HG03520 (cell line): ENCODE data around the gene PCDH1.
"Not testable (repeated sequence)": the region's sequence is repeated elsewhere in the genome, so short reads cannot be mapped to it uniquely, and the experiment has no call there.

ENCODE experiments used
- ATAC-seq: cut with Tn5 transposase; IDR thresholded peaks from one replicate; pipeline ENCODE4 v1.9.1; 2021; ENCODE audit warnings: mild to moderate bottlenecking, moderate library complexity; ENCODE audit not compliant: unreplicated experiment

Gene PCDH1

GRCh38 chr5:141902015-141902814, 24.0 kb upstream of the PCDH1 start:
- ATAC-seq: no peak

GRCh38 chr5:141898448-141899049, 20.3 kb upstream of the PCDH1 start:
- no peak for ATAC-seq

DNA sequence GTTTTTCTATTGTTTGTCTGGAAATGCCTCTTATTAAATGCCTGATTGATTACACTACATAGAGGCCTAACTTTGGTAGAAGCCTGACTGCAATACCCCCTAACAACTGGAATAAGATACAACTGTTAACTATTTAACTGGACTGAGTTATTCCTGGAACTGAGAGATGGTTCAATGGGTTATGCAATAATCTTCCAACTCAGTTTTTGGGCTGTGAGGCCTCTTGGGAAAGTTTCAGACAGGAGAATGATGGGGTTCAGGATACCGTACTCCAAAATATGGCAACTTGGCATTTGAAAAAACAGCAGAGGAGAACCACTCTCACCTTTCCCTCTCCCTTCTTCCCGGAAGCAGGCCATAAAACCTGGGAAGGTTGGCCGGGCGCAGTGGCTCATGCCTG, 19.2 kb upstream of the PCDH1 start:
- ATAC-seq: no peak

DNA sequence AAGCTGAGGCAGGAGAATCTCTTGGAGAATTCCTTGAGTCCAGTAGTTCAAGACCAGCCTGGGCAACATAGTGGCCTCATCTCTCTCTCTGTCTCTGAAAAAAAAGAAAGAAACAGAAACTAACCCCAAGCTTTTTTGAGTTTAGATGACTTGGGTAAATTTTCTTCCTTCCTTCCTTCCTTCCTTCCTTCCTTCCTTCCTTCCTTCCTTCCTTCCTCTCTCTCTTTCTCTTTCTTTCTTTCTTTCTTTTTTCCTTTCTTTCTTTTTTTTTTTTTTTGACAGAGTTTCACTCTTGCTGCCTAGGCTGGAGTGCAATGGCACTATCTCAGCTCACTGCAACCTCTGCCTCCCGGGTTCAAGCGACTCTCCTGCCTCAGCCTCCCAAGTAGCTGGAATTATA, 12.2 kb upstream of the PCDH1 start:
- not testable (repeated sequence) for ATAC-seq

DNA sequence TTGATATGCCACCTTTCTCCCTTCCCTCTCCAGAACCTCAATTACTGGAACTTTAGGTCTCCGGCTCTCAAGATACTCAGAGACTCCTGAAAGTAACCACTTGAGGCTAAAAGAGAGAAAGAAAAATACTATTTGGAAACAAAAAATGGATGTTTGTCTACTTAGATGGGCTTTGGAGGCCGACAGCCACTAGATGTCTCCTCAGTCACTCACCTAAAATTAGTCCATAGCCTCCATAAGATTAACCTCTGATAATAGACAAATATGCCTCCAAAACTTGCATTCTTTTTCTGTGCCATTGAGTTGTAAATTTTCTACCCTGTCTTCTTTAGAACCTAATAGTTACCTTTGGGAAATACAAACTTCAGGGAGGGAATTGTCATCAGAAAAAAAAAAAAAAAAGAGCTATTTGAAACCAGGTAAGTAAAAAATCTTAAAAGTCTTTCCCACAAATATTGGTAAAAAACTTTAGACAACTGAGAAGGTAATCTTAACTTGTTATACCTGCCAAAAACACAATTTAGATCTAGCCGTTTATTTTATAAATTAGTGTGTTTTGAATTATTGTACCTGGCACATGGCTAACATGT, 11.2 kb upstream of the PCDH1 start:
- ATAC-seq: no peak

DNA sequence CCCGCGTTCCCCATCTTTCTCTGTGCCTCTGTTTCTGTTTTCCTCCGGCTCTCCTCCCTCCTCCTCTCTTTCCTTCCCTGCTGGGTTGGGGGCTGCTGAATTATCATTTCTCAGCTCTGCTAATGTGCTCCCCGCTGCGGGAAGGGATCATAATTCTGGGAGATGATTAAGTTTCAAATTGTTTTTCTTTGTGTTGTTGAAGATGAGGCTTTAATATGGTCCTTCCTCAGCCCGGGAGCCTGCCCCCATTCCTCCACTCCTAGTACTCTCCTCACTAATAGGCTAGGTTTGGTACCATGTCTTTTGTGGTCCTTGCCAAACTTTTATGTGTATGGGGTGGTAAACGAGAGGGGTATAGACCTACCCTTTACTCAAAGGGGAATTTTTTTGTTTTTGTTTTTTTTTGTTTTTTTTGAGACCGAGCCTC, 5.7 kb upstream of the PCDH1 start:
- no peak for ATAC-seq

DNA sequence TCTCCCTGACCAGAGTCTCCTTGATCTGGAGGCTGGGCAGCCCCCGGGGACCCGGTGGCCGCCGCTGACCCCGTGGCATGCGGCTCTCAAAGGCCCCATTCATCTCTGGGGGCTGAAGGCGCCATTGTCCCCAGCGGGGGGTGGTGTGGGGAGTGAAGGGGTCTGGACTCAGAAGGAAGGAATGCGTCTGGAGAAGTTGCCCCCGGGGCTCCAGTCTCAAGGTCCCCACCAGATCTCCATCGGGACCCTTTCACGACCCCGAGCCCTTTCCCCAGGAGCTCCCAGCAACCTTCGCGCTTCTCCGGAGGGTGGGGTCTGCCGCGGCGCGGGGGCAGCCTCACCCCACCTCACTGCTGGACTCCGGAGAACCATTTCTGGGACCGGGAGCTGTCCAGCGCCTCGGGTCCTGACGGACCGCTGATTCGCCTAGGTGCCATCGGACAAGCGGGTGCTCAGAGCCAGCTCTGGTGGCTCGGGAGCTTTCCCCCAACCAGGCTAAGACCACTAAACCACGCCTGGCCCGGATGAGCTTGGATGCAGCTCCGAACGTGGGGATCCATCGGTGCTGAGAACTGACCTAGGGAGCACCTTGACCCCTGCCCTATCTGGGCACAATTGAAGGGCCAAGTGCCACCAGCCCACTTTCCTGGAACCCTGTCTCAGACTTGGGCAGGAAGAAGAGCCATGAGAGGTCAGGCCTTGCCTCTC, 5.1 kb upstream of the PCDH1 start:
- ATAC-seq: no peak

GRCh38 chr5:141882594-141883183, 4.5 kb upstream of the PCDH1 start:
- no peak for ATAC-seq

GRCh38 chr5:141881886-141882285, 3.7 kb upstream of the PCDH1 start:
- no peak for ATAC-seq

DNA sequence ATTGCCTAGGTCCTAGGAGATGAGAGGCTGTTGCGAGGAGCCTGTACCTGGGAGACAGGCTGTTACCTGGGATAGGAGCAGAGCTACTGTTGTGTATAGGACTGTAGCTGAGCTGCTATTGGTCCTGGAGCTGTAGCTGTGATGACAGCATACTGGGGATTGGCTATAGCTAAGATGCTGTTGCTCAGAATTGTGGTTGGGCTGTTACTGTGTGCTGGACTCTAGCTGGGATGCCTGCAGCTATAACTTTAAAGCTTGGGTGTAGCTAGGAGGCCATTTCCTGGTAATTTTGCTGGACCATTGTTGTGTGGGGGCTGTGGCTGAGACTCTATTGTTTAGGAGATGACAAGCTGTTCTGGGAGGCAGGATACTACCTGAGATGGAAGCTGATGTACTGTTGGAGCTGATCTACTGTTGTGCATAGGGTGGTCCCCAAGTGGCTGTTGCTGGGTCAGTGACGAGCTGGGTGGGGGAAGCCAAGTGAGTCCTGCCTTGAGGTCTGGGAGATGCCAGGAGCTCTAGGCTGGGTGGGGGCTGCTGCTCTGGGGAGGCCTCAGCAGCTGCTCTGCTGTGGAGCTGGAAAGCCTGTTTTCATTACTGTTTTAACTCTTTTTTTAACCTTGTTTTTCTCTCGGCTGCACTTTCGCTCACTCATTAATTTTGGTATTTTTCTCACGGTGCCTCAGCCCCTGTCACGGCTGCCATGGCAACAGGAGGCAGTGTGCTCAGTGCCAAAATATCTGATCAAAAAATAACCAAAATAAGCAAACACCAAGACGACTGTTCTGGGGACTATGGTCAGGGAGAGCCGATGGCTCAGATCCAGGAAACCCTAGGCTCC, 3.0 kb upstream of the PCDH1 start:
- no peak for ATAC-seq

DNA sequence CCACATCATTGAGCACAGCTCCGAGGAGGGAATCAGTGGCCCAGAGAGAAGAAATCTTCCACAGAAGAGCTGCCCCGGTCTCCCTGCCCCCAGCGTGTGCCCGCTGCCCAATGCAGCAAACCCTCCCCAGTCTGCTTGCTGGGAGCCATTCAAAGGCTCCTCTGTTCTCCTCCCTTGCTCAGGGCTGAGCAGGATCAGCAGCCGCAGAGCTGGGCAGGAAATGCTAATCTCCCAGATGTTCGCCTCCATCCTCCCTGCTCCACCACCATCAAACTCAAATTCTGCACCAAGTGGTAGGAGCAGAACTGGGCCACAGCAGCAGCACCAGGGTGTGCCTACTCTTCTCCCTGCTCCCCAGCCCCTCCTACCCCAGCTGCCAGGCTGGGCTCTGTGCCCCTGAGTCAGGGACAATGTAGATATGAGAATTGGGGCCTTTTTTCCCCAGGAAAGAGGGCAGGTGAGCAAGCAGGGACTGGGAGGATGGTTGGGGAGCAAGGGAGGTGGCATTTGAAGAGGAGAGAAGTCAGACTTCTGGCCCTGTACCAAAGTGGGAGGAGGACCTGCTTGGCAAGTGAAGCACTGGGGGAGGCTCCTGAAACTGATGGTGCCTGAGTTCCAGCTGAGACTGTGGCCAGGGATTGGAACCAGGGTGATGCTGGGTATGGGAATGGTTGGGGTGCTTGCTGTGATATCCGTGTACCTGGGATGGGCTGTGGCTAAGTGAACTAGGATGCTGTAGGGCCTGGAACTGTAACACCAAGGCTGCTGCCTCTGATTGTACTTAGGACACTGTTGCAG, 1.9 kb upstream of the PCDH1 start:
- no peak for ATAC-seq

- ATAC-seq: no peak
Measured at GRCh38 chr5:141879426-141879759, 1.2 kb upstream of the PCDH1 start.

- peak; percentile 79 for ATAC-seq
Measured at GRCh38 chr5:141878711-141879425, 658 bp upstream of the PCDH1 start.

DNA sequence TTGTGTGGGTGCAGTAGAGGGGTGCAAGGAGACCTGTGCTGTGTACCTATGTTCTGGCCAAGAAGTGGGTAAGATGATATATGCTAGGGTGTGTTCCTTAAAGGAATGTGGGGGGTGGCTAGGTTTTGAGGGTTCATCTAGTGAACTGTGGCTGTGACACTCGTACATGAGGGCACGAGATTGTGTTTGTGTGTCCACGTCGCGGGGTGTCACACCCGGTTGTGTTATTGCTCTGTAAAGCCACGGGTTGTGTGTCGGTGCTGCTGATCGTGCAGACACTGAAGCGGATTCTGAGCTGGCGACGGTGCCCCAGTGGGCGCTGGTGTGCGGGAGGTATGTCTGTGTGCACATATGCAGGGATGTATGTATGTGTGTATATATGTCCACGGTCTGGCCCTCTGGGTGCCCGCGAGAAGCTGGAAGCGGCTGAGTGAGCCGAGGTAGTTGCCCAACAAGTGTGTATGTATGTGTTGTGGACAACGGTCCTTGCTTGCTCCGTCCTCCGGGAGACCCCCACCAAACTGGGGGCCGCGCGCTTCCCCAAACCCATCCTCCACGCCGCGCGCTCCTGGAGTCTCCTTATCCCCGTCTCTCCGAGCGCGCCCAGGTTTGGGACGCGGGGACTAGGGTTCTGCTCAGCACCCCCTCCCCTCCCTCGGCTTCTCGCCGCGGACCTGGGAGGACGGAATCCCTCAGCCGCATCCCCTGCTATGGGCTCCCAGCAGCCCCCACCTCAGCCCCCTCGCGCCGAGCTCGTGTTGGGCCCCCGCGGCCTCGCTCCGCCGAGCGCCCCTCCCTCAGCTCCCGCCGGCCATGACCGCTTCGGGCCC, 639 bp downstream of the PCDH1 start:
- no peak for ATAC-seq

- no peak for ATAC-seq
Measured at GRCh38 chr5:141876628-141877355, 1.4 kb downstream of the PCDH1 start.

DNA sequence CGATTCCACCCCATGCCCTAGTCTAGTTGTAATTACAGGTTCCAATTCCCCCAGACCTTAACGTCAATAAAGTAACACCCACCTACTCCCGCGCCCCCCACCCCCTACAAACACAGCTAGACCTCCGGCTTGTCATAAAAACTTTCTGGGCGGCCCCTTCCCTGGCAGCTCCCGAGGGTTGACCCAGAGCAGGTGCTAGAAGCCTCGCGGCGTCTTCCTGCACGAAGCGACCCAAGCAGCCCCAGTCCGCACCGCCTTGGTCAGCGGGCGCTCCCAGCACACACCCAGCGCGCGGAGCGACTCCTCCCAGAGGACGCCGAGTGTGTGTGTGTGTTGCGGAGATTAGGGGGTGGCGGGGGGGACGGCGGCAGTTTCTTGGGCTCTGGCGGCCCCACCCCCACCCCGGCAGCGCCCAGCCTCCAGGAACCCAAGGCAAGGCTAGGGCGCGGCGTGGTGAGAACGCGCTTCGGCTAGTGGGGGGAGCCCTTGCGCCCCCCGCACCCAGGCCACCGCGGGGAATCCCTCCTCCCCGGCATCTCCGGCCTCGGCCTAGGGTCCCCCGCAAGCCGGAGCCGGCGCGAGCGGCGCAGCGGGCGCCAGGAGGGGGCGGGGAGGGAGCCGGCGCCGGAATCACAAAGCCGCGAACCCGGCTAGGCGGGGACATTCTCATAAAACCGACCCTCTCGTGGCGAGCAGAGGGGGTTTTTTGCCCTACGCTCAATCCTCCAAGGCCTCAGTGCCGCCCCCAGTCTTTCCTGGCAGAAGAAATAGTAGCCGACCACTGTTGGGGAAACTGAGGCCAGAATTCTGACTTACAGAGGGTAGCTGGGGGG, 2.2 kb downstream of the PCDH1 start:
- ATAC-seq: no peak
